Muscle layer of colon (tissue), 2 donors: ENCODE measurements around the gene ZNF429.
"Not testable (repeated sequence)": the region's sequence is repeated elsewhere in the genome, so short reads cannot be mapped to it uniquely, and the experiment has no call there.

Experiments
- H3K27ac ChIP-seq: one replicate; pipeline ENCODE4 v1.7.0; 2013; ENCODE audit warnings: low read depth, mild to moderate bottlenecking, low read length, moderate library complexity
- H3K27me3 ChIP-seq, 2 donors: one replicate each; pipeline ENCODE4 v1.7.0; 2013; ENCODE audit warnings: low read length in 2 of 2, mild to moderate bottlenecking in 2 of 2; ENCODE audit not compliant: insufficient read depth in 2 of 2, control insufficient read depth in 1 of 2
- H3K36me3 ChIP-seq: one replicate; pipeline ENCODE4 v1.7.0; 2013; ENCODE audit warnings: mild to moderate bottlenecking, low read length; ENCODE audit not compliant: insufficient read depth
- H3K4me1 ChIP-seq: one replicate; pipeline ENCODE4 v1.7.0; 2013; ENCODE audit warnings: mild to moderate bottlenecking, low read length; ENCODE audit not compliant: insufficient read depth
- H3K4me3 ChIP-seq, 2 donors: one replicate each; pipeline ENCODE4 v1.7.0; 2013; ENCODE audit warnings: low read length in 2 of 2, low read depth in 1 of 2, mild to moderate bottlenecking in 1 of 2, moderate library complexity in 1 of 2
- H3K9ac ChIP-seq: one replicate; pipeline ENCODE4 v1.7.0; 2013; ENCODE audit warnings: low read length
- H3K9me3 ChIP-seq: one replicate; pipeline ENCODE4 v1.7.0; 2013; ENCODE audit warnings: mild to moderate bottlenecking, low read length
- donor health status: abdominal sarcoma.
- donor health status: Adenocarcinoma of cecum.

The ZNF429 gene

DNA sequence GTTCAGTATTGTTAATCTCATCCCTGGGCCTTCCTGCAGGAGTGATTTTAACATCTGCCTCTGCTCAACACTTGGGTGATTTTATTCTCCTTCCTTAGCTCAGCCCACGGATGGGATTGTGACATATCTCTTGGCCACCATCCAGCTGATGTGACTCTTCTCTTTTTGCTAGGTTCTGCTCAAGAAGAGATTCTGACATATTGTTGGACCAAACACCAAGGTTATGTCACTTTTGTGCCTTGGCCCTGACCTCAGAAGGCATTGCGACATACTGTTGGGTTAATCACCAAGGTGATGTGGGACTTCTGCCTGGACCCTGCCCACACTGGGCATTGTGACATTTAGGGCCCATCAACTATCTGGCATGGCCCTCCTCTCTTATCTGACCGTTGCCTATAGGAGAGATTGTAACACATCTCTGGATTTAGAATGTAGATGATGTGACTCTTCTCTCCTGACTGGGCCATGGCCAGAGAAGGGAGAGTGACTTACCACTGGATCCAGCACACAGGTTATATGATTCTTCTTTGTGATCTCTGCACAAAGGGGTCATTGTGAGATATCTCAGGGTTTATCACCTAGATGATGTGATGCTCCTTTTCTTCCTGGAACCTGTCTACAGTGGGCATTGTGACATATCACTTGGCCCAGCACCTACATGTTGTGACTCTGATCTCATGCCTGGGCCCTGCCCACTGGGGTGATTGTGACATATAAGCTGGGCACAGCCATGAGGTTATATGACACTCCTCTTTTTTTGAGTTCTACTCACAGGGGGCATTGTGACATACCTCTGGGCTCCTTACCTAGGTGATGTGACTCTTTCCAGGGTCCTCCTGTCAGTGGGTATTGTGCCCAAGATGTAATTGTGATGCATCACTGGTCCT, 88.8 kb downstream of the ZNF429 start:
- Histone ChIP-seq H3K4me3 (no peak overlapping the region), H3K4me1 (no peaks in the 10 kb centered on the region), H3K27ac (no peak overlapping the region), H3K9me3 (no peaks in the 10 kb centered on the region), H3K36me3 (no peaks in the 10 kb centered on the region), H3K27me3 (no peaks in the 10 kb centered on the region), H3K9ac (no peak overlapping the region)

DNA sequence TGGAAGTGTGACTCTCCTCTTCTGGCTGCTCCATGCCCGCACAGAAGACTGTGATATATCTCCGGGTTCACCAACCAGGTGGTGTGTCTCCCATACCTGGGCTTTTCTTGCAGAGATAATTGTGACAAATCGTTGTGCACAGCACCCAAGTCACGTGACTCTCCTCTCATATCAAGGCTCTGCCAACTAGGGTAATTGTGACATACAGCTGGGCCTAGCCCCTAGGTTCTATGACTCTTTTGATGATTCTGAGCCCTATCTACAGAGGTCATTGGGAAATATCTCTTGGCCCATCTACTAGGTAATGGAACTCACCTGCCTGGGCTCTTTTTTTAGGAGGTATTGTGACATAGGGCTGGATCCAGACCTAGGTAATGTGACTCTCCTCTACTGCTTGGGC, 89.8 kb downstream of the ZNF429 start:
- Histone ChIP-seq H3K9me3 (no peaks in the 10 kb centered on the region), H3K4me1 (no peaks in the 10 kb centered on the region), H3K36me3 (no peaks in the 10 kb centered on the region), H3K27me3 (no peaks in the 10 kb centered on the region), H3K9ac (no peak overlapping the region), H3K4me3 (no peak overlapping the region), H3K27ac (no peak overlapping the region)

DNA sequence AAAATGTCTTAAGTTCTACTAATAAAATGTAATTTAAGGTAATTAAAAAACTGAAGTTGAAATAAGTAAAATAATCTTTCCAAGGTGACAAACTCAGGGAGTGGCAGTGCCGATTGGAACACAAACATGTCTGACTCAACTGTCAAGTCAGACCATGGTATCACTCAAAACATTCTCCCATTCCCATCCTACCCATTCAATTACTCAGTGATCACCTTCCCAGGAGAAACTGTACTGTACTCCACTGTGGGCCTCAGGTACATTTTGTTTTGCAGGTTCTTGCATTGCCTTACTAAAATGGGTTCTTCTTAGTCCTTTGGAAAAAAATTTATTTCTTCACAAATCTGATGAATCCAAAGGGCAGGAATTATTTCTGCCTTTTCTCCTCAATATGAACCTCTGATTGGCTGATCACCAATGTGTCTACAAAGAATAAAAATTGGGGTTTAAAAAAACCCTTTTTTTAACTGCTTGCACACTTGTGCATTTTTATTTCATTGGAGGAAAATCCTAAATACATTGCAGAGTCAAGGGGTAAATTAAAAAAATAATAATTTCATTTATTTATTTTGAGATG, 96.8 kb downstream of the ZNF429 start:
- Histone ChIP-seq H3K9me3 (no peaks in the 10 kb centered on the region), H3K36me3 (no peaks in the 10 kb centered on the region), H3K9ac (no peak overlapping the region), H3K4me3 (no peak overlapping the region), H3K27ac (no peak overlapping the region), H3K4me1 (peaks cover 4% of the 10 kb centered on the region), H3K27me3 (no peaks in the 10 kb centered on the region)

DNA sequence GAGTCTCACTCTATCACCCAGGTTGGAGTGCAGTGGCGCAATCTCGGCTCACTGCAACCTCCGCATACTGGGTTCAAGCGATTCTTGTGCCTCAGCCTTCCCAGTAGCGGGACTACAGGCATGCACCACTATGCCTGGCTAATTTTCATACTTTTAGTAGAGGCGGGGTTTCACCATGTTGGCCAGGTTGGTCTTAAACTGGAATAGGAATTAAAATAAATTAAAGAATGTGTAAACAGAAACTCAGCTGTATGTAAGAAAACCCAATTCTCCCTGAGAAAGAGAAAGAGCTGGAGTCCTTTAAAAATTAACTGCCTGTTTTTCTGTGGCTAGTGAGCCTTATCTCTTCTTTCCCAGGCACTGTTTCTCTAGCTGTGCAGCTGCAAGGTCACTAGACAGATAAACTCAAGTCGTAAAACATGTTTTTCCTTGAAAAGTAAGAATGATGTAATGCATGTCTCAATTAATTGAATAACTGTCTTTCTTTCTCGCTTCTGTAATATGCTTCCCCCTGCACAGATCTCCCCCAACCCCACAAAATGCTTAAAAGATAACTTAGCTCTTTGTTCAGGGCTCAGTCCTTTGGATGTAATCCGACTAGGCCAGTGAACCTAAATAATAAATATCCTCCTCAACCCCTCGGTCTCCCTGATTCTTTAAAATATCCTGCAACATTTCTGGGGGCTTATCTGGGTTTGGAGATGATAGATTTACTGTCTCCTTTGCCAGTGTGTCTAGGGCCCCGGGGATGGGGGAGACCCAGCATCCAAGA, 97.4 kb downstream of the ZNF429 start:
- H3K4me3 ChIP-seq, H3K9me3 ChIP-seq, H3K27ac ChIP-seq, H3K27me3 ChIP-seq, H3K9ac ChIP-seq, H3K36me3 ChIP-seq, H3K4me1 ChIP-seq: not testable (repeated sequence)

DNA sequence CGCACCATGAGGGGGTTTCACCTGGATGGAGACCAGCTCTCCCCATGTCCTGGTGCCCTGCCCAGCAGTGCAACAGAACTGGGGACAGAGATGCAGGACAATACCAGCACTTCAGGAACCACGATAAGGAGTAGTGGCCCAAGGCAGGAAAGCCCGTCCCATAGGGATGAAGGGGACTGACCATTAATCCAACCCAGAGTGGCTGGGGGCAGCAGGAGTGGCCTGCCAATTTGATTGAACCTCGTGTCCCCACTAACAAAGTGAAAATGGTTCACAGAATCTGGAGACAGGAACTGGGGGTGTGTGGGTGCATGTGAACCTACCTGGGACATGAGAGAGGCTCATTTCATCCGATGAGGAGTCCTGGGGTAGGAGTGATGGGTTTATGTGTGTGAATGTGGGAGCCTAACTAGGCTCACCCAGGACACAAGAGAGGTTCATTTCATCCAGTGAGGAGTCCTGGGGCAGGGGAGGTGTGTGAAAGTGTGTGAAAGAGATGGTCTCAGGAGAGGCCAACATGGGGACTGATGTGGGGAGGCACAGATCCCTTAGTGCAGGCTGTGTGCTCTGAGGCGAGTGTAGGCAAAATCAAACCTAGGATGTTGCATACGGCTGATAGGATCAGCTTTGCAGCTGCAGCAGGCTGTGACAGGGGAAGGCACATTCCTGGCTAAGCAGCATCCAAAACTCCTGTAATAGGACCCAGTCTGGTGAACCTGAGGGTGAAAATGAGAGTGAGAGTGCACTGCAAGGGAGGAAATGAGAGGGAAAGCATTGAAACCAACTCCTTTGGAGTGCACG, 98.2 kb downstream of the ZNF429 start:
- Histone ChIP-seq H3K4me3 (peak overlapping the region; percentile 3 to 73), H3K4me1 (peaks cover 12% of the 10 kb centered on the region), H3K9ac (peak overlapping the region; percentile 47), H3K36me3 (no peaks in the 10 kb centered on the region), H3K9me3 (no peaks in the 10 kb centered on the region), H3K27me3 (no peaks in the 10 kb centered on the region), H3K27ac (no peak overlapping the region)

DNA sequence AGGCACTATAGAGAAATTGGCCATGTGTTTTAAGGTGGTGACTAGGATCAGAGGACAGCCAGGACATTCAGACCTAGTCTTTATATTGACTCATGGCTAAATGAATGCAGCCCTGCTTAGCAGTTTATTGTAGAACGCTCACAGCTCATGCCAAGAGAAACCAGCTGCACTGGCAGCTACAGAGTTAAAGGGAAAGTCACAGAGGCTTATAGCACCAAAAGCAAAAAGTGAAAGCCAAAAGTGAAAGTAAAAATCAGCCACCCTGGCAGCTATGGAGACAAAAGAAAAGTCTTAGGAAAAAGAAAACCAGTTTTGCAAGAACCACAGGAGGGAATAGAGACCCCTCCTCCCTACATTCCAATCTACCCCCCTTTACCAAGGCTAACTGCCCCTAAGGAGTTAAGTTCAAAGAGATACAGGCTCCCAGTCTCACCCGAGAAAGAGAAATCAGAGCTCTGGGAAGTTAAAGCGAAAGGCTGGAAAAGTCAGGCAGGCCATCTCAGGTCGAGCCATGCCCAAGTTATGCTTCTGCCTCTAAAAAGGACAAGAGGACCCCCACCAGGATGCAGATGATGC, 99.0 kb downstream of the ZNF429 start:
- Histone ChIP-seq H3K27me3 (no peaks in the 10 kb centered on the region), H3K27ac (peak overlapping the region; percentile 81), H3K4me3 (peak overlapping the region; percentile 3 to 73), H3K9ac (peak overlapping the region; percentile 47), H3K9me3 (no peaks in the 10 kb centered on the region), H3K4me1 (peaks cover 12% of the 10 kb centered on the region), H3K36me3 (no peaks in the 10 kb centered on the region)
